GM21717 (cell line): ENCODE measurements around the gene SELENOH.

Source experiments
- ATAC-seq: cut with Tn5 transposase; IDR thresholded peaks from one replicate; pipeline ENCODE4 v1.9.1; 2021; ENCODE audit warnings: mild to moderate bottlenecking, moderate library complexity; ENCODE audit not compliant: unreplicated experiment

SELENOH gene

DNA sequence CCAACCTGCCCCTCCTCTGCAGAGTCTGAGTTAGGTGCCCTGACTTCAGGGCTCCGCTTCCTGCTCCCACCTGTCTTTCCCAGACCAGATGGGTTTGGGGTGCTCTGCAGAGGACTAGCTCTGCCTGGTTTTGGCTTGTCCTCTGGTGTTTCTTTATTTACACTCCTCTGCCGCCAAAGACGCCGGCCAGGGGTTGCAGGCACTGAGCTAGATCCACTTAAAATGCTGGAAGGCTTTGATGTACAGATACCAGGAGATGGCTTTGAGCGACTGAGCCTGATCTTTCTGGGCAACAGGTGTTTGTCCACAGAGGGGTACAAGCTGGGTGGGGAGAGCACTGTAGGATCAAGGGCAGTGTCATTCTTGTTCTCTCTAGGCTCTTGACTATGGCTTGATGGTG, 3.9 kb downstream of the SELENOH start:
- ATAC-seq = no peak

DNA sequence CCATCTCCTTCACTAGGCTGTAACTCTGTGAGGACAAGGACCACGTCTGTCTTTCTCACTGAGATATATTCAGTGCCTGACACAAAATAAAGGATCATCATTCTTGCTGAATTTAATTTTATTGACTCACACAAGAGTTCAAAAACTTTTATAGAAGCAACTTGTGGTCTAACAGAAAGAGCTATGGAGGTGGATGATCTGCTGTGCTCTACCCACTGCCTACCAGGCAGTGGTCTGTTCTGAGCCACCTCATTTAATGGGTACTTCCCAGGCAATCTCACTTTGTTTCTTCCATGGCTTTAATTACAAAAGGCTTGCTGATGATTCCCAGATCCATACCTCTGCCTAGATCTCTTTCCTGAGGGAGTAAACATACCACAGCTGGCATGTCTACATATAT, 5.6 kb downstream of the SELENOH start:
- no peak for ATAC-seq

DNA sequence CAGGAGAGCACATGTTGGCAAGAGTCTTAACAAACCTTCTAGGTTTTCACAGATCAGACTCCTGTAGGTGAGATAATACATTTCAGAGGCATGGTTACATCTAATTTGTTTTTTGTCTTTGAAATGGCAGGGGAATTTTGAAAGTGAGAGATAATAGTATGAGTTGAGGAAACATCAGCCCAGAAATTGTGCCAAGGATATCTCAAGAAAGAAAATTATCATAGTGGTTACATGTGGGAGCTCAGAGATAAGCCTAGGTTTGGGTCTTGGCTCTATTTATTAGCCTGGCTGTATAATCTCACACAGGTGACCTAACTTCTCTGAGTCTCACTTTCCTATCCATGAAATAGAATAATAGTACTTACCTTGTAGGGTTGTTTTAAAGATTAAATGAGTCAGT, 9.9 kb downstream of the SELENOH start:
- no peak for ATAC-seq

DNA sequence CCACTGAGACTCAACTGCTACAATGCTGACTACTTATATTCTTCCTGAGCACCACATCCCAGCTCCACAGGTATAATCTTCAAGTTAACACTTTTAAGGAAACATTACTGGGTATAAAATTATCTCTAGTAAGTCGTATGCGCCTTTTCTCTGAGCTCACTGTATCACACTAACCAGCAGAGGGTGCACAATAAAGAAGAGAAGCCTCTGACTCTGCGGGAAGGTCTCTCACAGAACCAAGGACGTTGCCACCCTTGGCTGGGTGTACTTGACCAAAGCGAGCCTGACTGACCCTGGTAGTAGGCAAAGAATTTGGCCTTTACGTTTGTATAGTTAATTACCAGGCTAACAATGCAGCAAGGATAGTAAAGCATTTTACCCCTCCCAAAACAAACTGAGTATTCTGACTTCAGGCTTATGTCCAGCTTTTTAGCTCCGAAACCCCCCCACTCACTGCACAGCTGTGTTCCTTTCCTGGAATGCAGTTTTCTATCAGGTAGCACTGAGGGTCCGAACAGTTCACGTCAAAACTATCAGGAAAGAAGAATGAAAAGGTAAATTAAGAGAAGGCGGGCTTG, 10.5 kb downstream of the SELENOH start, which contains the start of gene BTBD18:
Gene BTBD18 (minus strand): TSS at position 144 of the 578 bp plus-strand sequence. CDS start 631 bp downstream, outside the sequence.
- no peak for ATAC-seq

DNA sequence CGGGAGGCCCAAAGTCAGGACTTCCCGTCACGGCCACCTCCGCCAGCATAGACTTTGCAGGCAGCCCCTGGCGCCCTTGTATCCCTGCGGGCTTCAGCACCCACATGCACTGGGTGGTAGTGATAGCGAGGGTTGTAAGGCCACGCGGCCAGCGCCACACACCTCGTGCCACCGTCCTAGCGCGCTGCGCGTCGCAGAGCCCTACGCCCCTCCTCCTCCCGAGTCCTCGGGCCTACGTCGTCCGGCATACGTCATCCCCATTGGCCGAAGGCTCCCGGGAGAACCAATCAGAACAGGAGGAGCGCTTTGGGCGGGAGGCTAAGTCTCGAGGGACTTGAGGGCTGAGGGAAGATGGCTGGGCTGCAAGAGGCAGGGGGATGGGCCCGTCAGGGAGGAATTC, 11.7 kb downstream of the SELENOH start:
- ATAC-seq = no peak

DNA sequence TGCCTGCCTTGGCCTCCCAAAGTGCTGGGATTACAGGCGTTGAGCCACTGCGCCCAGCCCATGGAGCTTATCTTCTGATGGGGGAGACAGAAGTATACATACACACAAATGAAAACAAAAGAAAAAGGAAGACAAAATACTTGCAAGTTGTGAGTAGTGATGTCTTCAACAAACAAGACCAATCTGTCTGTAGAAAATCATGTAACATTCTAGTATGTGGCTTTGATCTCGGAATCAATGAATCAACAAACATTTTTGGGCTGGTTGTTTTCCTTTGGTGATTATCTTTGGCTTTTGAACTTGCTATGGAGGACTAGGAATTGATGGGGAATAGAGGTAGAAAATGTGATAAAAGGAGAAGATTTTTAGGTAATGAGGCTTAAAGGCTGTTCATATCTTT, 16.9 kb downstream of the SELENOH start:
- no peak for ATAC-seq

DNA sequence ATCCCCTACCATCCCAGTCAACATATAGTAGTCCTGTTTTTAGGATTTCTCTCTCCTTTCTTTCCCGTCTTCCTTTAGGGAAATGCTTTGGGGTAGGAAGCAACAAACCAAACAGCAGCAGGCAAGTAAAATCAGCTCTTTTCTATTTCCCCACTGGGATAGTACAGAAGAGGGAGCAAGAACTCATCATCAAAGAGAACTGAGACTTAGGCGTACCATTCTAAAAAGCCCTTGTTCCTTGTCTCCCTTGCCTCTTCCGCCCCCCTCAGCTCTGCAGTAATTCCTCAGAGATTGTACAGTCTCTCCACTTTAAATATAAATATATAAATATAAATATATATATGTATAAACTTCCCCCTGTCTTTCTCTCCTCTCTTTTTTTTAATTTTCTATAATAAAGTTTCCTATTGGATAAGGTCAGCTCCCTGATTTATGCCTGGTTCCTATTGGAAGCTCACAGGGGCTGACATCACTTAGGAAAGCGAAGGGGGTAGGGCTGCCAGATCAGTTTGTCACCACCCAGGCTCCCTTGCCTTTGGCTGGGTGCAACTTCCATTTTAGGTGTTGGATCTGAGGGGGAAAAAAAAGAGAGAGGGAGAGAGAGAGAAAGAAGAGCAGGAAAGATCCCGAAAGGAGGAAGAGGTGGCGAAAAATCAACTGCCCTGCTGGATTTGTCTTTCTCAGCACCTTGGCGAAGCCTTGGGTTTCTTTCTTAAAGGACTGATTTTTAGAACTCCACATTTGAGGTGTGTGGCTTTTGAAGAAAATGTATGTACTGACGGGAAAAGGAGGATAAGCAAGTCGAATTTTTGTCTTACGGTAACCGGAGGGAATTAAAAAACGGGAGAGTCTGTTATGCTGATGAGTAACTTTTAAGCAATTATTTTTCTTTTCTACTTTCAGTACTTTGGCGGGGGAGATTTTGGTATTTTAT, 20.3 kb downstream of the SELENOH start, which contains the start of gene CTNND1:
Gene CTNND1 (plus strand): TSS at position 502 of the 934 bp plus-strand sequence. CDS start 29,677 bp downstream, outside the sequence.
- ATAC-seq = peak; percentile 95

DNA sequence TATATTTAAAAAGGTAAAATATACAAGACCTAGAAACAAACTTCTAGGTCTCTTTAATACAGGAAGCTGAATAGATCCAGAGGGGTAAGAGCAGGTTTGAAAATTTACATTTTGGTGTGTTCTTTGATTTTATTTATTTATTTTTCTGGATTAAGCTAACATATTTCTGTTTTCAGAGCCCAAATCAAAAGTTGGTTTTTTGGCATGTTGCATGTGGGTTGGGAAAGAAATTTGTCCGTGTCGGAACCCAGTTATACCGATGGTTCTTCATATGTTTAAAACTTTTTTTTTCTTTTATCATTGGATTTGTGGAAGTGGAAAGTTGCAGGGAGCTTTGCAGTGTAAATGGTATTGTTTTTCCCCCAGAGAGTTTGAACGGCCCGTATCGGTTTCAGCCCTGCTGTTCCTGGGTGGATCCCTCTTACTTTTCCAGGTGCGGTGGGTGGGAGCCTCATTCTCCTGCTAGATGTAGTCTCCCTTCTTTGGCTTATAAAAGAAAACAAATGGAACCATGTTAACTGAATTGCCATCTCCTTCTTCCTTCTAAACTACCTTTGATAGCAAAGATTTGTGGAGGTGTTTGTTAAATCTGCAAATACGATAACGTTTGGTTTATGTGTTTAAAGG, 21.1 kb downstream of the SELENOH start:
- no peak for ATAC-seq

DNA sequence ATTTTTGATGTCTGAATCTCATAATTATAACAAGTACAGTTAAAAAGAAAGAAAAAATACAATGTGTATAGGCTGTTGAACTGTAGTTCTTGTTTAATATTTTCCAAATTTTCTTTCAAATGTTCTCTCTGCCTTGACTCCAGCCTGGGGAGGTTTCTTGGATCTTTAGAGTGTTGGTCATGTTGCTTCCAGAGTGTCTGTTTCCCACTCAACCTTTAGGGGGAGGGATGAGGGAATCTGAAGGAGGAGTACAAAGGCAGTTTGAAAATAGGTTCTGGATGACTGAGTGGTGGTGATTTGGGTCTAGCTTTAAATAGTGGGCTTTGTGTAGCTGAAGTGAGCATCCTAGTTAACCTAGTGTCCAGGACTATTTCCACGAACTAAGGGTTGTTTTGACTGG, 22.3 kb downstream of the SELENOH start:
- ATAC-seq = no peak

DNA sequence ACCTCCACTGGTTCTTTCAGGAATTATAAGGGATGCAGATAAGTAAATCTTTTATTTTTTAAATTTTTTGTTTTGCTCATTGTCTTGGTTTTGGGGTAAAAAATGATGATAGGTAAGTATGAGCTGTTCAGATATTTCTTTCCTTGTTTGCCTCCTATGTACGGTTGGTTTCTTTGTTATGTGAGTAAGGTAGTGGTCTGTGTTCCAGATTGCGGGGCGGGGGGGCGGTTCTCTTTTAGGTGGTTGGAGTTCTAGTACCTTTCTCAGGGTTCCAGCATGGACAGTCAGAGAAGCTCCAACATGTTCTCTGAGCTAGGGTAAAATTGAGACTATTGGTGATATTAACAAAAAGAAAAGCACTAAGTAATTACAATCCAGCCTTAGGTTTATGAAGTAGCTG, 22.7 kb downstream of the SELENOH start:
- ATAC-seq = no peak

DNA sequence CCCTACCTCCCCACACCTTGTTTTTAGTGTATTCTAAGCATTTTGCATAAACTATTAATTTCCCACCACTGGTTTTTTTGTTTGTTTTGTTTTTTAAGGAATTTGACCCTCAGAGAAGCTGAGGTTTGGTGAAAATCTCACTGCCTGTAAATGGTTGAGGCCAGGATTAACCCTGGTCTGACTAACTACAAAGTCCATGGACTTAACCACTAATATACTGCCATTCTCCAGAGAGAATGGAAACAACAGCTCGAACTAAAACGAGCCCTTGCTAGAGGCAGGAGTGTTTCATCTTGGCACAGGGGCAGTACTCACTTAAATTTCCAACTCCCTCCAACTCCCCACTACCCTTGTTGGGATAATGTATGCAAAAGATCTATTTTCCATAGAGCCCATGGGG, 23.3 kb downstream of the SELENOH start:
- ATAC-seq = no peak

DNA sequence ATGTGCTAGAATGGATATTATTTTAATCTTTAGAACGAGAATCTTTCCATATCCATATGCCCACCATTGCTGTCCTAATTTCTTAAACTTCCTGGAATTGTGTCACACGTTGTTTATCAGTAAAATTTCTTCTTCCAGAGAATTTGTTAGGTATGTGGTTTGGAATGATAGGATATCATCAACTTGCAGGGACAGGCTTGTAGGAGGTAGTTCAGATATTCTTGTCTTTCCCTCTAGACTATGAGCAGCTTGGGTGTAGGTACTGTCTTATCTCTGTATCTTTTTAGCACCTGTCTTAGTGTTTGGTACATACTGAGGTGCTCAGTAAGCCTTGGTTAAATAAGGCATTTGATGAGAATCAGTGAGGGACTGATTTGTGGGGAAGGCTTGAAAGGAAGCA, 23.7 kb downstream of the SELENOH start:
- ATAC-seq = no peak

DNA sequence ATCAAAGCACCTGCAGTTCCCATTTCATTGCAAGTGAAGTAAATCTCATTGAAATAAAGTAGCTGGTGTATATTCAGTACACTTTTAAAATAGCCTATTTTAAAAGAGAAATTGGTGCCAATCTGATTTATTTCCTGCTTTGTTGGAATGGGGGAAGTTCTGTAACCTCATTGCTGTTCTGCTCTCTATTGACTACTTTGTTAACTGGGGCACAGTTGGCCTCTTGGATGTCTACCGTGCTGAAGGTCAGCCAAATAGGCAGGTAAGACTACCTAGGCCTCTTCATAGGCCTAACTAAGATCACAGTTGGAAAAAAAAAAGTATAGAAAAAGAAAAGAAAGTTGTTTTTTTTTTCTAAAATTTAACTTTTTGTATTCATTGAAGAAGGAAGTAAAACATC, 29.5 kb downstream of the SELENOH start:
- no peak for ATAC-seq

DNA sequence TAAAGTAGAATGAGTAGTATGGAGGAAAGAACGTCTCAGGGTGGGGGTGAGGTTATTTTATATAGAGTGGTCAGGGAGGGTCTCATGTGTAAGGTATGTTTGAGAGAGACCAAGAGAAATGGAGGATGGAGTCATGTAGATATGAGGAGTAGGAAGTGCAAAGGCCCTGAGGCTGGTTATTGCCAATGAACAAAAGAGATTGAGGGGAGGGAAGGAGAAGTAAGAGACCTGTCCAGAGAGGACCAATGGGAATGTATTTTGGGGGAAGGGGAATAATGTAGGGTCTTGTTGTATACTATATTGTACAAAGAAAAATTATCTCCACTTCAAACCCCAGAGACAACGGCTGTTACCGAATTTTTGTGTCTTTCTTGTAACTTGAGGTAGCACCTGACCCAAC, 30.1 kb downstream of the SELENOH start:
- no peak for ATAC-seq

DNA sequence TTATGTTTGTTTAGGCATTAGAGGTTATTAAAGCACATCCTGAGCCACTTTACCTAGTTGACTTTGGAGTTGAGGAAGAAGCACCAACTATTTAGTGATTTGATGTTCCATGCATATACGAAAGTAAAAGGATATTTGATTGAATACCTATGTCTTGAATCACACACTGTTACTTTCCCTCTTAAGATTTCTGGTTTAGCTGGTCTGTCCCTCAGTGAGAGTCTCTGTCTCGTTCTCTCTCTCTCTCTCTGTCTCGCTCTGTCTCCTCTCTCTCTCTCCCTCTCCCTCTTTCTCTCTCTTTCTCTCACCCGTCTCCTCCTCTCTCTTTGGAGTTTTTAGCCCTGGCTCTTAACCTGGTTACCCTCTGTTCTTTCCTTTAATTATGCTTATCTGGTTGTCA, 31.3 kb downstream of the SELENOH start:
- no peak for ATAC-seq

DNA sequence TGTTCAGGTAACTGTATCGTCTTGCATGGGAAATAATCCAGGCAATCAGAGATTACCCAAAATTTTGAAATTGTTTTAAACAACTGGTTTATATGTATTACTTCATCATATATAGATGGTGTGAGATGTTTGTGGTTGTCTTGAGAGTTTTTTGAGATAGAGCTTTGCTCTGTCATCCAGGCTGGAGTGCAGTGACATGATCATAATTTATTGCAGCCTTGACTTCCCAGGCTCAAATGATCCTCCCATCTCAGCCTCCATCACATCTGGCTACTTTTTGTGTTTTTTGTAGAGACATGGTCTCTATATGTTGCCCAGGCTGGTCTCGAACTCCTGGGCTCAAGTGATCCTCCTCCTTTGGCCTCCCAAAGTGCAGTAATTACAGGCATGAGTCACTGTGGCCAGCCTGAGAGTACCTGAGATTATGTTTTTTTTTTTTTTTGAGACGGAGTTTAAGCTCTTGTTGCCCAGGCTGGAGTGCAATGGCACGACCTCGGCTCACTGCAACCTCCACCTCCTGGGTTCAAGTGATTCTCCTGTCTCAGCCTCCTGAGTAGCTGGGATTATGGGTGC, 31.8 kb downstream of the SELENOH start:
- no peak for ATAC-seq

DNA sequence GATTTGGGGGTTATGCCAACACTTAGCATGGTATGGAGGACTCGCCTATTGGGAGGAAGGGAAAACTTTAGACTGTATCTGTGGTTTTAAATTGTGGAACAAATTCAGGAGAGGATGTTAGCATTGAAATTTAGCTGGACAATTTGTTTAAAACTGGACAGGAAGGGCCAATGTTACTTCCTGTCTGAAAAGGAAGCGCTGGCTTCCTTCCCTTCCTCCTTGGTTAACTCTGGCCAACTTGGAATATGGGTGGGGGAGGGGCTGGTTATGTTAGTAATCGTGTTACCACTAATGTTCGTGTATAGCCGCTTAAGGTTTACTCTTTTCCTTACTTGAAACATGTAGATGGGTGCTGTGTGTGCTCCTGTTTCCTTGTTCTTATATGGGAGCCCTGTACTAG, 34.2 kb downstream of the SELENOH start:
- no peak for ATAC-seq

DNA sequence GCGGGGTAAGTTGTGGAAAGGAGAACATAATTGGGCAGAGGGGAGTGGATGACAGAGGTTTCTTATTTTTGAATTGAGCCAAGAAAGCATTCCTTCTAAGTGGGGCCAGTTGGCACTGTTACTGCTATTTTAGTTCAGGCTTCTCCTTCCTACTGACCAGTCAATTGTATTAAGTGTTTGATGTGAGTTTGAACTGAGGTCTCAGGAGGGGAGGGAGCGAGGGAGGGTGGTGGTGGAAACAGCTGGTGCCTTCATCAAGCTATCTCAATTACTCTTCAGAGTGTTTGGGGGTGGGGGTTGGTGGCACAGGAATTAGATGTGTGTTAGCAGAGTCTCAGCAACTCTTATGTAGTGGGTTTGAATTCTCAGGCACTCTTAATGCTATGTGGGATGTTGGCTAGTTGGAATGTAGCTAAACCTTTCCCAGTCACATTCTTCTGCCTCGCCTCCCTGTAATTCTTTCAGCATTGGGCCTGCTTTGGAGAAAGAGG, 34.8 kb downstream of the SELENOH start:
- ATAC-seq = no peak

DNA sequence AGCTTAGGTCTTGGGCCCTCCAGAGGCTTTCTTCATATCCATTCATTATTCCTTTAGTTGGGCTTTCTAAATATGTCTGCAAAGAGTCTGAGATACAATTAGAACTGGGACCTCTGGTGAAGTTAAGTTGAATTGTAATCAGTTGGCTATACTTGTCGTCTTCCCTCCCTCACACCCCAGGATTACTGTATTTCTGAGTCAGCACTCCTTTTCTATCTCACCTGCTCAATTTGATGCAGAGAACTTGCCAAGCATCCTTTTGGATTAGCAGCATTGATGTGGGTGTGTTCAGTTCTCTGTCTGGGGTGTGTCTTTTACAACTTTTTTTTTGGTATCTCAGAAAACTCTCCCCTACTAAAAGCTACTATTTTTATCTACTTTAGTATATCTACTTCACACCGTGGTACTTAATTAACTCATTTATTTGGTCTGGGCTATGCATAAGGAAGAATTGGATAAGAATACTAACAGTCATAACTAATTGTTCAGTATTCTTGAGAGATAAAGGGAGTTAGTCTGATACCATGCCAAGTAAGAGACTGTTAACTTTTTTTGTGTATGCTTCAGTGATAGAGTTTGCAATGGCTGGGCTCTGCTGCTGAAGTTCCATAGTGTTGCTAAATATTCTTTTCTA, 35.4 kb downstream of the SELENOH start:
- no peak for ATAC-seq

DNA sequence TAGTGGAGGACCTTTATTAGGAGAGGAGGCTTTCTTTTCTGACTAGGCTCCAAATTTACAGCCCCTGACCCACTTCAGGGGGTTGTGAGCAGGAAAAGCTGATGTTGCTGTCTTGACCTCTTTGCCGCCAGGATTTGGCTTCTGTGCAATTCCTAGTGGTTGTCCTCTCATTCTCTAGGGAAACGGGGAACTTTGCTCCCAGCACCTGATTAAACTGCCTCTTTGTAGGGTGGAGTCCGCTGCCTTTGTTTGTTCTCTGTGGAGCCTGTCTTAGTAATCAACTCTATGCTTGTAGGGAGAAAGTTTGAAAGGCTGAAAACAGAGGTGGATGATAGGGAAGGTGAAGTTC, 36.7 kb downstream of the SELENOH start:
- ATAC-seq = no peak
